NCI-H69 (cell line): ENCODE measurements around the gene PNMA8A.
"Not testable (repeated sequence)": the region's sequence is repeated elsewhere in the genome, so short reads cannot be mapped to it uniquely, and the experiment has no call there.

Source experiments
- DNase-seq: peaks from one replicate; lab custom pipeline; 2025; lab: John Stamatoyannopoulos, UW

Gene PNMA8A

DNA sequence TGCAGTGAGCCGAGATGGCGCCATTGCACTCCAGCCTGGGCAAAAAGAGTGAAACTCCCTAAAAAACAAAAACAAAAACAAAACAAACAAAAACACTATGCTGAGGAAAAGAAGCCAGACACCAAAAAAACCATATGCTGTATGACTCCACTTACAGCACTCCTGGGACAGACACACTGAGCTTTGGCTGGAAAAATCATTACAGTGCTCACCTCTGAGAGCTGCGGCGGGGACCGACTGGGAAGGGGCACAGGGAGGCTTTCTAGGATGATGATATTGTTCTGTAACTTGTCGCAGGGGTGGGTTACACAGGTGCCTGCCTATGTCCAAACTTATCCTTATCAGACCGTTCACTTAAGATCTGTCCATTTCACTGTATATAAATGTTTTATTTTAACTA, 7.8 kb downstream of the PNMA8A start:
- DNase-seq, result no peak

DNA sequence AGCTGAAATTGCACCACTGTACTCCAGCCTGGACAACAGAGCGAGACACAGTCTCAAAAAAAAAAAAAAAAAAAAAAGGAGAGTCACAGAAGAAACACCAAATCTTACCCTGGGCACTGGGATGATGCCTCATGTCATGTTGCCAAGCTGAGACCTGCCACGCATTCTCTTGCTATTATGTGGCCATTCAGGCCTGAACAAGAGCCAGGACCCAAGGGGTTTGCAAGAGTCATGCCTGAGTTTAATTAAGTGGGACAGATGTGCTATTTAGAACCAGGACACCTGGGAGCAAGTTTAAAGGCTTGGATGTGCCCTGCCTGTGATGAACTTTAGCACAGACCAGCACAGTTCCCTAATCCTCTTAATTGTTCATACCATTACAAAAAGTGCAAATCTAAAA, 9.8 kb downstream of the PNMA8A start:
- peak; percentile 35 for DNase-seq

DNA sequence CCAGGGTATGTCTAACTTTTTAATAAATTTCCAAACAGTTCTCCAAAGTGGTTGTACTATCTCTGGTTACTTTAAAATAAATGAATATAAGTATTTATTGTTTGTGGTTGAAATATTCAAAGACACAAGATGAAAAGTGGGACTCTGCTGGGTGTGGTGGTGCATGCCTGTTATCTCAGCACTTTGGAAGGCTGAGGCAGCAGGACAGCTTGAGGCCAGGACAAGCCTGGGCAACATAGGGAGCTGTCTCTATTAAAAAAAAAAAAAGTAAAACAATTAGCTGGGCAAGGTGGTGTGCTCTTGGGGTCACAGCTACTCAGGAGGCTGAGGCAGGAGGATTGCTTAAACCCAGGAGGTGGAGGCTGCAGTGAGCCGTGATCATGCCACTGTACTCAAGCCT, 10.4 kb downstream of the PNMA8A start:
- DNase-seq, result no peak

DNA sequence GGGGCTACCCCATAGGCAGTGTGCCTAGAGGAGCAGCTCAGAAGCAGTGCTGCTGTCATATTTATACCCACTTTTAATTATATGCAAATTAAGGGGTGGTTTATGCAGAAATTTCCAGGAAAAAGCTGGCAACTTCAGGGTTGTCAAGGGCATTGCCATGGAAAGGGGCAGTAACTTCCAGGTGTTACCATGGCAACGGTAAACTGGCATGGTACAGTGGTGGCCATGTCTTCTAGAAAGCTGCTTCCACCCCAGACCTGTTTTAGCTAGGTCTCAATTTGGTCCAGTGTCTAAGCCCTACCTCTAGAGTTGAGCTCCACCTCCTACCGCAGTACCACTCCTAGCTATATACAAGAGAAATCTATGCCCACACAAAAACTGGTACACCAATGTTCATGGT, 11.3 kb downstream of the PNMA8A start:
- no peak for DNase-seq

DNA sequence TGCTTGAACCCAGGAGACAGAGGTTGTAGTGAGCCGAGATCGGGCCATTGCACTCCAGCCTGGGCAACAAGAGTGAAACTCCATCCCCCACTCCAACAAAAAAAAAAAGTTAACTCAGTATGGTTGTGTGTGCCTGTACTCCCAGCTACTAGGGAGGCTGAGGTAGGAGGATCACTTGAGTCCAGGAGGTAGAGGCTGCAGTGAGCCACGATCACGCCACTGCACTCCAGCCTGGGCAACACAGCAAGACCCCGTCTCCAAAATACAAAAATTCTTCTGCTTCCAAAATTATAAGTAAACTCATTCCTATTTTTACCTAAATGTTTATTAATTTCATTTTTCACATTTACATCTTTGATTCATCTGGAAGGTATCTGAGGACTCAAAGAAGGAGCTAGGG, 14.4 kb downstream of the PNMA8A start:
- DNase-seq, result no peak

DNA sequence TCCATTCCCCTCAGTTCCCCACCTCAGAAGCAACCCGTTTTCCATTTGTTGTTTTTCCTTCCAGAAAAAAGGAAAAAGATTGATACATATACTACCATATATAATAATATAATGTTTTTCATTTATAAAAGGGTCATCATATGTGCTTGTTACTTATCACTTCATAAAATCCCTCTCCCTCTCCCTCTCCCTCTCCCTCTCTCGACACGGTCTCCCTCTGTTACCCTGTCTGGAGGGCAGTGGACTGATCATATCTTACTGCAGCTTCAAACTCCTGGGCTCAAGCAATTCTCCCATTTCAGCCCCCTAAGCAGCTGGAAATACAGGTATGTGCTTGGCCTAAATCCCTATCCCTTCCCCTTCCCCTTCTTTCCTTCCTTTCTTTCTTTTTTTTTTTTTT, 17.1 kb downstream of the PNMA8A start:
- DNase-seq, result no peak

DNA sequence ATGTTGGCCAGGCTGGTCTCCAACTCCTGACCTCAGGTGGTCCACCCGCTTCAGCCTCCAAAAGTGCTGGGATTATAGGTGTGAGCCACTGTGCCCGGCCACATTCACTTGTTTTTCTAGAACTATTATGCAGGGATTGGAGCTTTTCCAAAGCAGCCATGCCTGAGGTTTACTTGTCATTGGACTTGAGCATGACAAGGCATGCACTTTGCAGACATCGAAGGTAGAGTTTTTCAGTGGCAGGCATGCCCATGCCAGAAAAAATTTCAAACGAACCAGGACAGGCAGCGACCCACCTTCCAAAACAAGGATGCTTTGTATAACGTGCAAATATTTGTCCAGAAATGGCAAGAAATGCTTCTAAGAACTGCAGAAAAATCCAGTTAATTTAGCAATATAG, 17.7 kb downstream of the PNMA8A start:
- DNase-seq, result no peak

DNA sequence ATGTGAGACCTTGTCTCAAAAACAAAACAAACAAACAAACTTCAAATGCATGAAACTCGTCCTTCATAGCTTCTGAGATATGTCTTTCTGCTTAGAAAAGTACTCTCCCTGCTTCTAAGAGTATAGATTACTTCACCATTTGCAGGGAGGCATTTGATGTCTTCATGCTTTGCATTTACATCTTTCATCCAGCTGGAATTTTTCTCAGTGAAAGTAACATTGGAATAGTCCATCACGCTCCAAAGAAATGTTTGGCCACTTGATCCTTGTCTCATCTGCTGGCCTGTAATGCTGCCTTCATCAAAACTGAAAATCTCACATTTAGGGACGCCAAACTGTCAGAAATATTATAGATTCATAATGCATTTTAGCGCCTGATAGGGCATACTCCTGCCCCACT, 19.2 kb downstream of the PNMA8A start:
- no peak for DNase-seq

DNA sequence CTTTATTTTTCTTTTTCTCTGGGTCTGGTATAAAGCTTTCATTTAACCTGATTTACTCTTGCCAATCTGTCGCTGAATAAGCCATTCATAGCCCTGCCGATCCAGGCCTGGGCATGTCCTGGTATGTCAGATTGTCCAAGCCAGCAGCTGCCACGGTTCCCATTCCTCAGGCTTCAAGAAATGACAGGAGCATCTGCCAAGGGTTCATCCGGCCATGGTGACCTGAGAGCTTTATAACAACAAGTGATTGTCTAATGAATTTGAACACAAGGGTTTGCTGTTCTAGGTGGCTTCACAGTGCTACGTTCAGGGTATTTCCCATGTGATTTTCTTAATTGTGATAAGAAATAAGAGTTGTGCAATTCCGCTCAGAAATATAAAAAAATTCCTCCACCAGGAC, 20.0 kb downstream of the PNMA8A start:
- DNase-seq, result no peak

DNA sequence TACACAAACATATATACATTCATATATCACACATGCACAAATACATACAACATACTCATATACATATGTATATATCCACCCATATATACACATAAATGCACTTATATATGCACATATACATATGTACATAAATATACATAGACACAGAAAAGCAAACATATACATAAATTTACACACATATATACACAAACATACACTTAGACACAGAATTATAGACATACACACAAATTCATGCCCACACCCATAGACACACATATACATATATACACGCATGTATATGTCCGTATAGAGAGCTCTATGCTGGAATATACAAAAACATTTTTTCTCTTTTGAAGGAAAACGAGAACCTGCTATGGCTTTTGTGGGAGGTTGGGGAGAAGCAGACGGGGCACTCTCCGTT, 20.6 kb downstream of the PNMA8A start:
- no peak for DNase-seq

DNA sequence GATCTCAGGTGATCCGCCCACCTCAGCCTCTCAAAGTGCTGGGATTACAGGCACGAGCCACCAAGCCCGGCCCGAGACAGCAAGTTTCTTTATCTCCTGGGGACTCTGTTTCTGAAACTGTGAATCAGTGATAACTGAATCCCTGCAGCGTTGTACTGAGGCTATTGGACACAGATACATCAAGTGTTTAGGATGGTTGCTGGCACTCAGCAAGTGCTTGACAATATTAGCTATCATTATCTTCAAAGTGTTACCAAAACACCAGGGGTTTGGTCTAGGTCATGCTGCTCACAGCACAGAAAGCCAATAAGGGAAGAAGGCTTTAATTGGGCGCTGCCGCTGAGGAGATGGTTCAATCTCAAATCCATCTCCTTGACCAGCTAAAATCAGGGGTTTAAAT, 22.1 kb downstream of the PNMA8A start:
- no peak for DNase-seq

DNA sequence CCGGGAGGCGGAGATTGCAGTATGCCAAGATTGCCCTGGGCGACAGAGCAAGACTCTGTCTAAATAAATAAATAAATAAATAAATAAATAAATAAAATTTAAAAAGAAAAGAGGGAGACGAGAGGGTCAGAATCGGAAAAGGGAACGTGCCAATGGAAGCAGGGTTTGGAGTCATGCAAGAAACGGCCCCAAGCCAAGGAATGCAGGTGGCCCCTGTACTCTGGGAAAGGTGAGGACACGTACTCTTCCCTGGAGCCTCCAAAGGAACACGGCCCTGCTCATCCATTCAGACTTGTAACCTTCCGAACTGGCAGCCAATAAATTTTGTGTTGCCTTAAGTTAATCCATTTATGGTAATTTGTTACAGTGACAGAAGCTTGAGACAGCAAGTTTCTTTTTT, 22.8 kb downstream of the PNMA8A start:
- no peak for DNase-seq

DNA sequence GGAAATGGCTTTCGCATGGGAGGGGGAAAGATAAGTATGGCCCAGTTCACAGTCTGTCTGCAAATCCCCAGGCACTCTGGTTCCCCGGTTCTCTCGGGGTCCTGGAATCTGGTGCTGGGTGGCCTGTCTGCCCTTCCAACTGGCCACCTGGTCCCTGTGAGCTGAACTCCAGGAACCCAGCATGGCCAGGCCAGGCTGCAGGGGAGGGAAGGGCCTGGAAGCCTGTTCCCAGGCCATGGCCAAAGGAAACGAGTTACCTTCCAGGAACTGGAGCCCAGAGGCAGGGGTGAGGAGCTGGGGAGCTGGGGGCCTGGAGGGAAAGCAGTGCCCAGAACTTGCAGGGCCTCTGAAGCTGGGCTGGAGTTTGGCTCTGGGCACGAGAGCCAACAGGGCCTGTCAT, 23.5 kb downstream of the PNMA8A start:
- no peak for DNase-seq

DNA sequence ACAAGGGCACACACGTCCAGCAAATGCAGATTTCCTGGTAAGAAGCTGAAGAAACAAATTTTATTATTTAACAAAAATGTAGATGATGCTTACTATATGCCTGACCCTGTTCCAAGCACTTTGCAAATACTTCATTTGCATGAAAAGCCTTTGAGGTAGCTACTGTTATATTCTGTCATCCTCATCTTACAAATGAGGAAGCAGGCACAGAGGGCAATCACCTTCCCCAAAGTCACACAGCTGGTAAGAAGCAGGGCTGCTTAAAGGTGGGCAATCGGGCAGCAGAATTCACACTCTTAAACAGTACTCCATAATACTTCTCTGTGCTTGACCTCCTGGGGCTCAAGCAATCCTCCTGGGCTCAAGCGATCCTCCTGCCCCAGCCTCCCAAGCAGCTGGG, 24.4 kb downstream of the PNMA8A start:
- DNase-seq, result no peak

DNA sequence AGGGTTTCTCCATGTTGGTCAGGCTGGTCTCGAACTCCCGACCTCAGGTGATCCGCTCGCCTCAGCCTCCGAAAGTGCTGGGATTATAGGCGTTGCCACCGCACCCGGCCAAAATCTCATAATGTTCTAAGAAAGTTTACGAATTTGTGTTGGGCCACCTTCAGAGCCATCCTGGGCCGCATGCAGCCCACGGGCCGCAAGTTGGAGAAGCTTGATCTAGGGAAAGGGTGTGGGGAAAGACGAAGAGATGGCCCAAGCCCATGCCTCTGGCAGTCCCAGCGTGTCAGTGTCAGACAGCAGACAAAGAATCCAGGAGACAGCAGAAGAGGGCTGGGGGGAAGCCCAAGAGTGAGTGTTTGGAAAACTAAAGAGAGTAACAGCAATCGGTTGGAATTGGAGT, 25.3 kb downstream of the PNMA8A start:
- DNase-seq, result no peak

DNA sequence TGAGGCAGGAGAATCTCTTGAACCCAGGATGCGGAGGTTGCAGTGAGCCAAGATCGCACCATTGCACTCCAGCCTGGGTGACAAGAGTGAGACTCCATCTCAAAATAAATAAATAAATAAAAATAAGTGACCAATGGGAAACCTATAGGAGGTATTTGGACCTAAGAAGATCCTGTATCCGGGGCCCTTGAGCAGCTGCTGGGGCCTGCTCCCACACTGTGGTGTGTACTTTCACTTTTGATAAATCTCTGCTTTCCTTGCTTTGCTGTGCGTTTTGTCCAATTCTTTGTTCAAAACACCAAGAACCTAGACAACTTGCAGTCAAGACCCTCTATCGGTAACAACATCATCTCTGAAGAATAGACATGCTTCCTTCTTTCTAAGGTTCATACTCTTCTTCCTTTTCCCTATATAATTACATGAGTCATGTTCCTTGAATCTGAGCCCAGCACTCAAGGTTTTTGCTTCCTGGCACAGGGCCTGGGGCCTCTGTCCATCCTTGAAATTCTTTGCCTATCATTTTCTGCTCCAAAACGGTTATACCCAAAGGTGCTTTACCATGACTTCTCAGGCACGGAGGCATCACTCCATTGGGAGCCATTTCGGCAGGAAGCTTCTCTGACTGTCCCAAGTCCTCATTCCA, 28.4 kb downstream of the PNMA8A start:
- no peak for DNase-seq

DNA sequence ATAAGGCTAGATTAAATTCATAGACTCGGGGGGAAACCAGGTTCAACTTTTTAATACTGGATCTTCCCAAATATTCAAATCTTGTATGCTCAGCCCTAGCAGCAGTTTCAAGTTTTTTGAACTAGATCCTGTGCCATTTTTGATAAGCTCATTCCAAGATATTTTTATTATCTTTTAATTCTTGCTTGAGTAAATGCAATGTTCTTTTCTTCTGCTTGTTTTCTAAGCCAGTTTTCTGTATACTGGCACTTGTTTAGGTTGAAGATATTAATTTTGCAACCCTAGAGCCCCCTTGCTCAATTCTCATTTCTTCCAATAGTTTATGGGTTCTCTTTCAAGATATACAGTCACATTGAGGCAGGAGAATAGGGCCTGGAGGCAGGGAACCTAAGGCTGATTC, 29.5 kb downstream of the PNMA8A start:
- DNase-seq, result no peak

DNA sequence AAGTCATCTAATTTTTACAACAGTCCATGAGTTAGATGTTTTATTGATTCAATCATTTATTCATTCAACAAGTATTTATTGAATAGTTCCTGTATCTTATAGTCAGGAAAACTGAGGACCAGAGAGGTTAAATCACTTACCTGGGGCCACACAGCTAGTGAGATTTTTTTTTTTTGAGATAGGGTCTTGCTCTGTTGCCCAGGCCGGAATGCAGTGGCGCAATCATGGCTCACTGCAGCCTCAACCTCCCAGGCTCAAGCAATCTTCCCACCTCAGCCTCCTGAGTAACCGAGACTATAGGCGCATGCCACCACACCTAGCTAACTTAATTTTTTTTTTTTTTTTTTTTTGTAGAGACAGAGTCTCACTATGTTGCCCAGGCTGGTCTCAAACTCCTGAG, 35.7 kb downstream of the PNMA8A start:
- DNase-seq, result not testable (repeated sequence)

DNA sequence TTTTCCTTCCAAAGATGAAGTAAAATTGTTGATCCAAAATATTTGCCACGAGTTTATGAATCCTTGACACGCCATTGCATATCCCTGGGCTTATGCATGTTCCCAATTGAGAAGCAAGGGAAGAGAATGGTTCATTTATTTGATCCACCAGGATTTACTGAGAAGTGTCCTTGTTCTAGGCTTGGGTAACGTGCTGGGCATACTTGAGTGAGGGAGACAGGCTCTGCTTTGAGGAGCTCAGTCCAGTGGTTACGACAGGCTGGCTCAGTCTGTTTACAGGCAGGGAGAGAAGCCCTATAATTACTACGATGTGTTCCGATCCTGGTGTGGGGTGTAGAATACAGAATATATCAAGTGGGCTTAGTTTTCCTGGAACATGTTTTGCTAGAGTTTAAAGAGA, 36.4 kb downstream of the PNMA8A start:
- DNase-seq, result peak; percentile 26

DNA sequence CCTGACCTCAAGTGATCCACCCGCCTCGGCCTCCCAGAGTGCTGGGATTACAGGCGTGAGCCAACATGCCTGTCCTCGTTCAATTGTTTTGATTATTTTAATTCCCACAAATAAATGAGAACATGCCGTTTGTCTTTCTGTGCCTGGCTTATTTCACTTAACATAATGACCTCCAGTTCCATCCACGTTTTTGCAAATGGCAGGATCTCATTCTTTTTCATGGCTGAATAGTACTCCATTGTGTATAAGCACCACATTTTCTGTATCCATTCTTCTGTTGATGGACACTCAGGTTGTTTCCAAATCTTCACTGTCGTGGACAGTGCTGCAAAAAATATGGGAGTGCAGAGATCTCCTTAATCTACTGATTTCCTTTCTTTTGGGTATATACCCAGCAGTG, 37.9 kb downstream of the PNMA8A start:
- not testable (repeated sequence) for DNase-seq

DNA sequence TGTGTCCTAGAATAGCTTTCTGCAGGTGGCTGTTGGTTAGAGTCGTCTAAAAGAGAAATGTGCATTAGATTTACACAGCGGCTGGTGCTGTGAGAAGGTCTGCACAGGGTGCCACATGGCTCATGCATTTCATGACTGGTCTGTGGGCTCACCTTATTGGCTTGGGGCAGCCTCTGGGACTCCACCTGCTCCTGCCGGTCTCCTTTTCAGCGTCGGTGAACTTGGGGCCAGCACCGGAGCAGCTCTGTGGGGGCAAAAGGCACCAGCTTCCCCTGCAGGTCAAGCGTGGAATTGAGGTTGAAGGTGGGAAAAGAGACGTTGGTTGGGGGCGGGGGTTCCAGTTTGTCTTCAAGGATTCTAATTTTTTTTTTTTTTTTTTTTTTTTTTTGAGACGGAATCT, 39.5 kb downstream of the PNMA8A start:
- DNase-seq, result no peak

DNA sequence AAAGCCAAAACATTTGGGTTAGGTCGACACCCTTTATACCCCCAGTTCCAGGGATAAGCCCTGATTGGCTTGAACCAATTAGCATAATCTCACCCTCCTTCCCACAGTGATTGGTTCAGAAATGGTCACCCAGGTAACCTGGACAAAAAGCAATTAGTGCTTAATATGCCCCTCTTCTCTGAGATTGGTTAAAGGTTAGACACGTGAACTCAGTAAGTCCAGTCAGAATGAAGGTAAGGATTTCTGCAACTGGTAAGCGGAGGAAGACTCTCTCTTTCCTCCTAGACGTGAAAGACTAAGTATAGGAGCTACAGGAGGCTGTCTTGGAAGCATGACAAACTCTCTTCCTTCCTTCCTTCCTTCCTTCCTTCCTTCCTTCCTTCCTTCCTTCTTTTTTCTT, 41.4 kb downstream of the PNMA8A start:
- DNase-seq, result peak; percentile 33

DNA sequence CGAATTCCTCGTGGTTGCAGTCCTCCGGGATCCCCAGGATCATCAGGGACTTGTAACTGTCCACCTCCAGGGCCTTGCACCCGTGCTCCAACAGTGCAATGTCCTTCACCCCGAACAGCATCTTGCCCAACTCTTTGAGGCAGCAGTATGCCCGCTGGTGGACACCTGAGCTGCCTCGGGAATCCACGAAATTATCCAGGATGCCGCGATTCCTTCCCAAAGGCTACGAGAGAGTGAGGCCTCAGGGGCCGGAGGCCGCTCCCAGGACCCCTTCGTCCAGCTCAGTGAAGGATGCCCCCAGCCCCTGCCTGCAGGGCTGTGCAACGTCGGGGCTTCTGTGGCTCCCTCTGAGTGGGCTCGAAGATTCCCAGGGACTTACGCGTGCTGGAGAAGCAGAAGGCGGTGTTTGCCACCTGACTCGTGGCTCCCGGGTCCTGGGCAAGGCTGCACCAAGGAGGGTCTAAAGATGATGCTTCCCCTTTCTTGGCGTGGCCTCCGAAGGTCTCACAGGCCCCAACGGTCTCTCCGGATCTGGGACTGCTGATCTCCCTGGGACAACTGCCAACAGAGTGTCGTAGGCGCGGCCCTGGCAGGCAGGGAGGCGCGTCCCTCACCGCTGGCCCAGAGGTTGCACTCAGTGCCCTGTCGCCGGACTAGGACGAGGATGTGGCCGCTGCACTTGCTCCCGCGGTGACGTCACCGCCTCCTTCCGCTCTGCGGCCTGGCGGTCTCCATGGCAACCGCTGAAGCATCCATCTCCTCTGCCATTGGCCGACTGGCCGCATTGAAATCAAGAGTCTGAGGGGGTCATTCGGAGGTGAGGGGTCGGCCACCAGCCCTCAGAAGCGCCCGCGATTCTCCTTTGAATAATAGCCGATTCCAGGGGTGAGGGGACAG, 42.9 kb downstream of the PNMA8A start, which contains the start of gene PNMA8C:
PNMA8C (minus strand) TSS at position 698 of the 897 bp plus-strand sequence; CDS start at position 121, 577 bp downstream.
- DNase-seq, result peak; percentile 68
